ENCODE results near the gene ANTKMT.

The ANTKMT gene

GRCh38 chr16:766008-766819, 45.3 kb downstream of the ANTKMT start:
- no peak for DNase-seq

GRCh38 chr16:766820-767640, 46.1 kb downstream of the ANTKMT start:
- no peak for DNase-seq

DNA sequence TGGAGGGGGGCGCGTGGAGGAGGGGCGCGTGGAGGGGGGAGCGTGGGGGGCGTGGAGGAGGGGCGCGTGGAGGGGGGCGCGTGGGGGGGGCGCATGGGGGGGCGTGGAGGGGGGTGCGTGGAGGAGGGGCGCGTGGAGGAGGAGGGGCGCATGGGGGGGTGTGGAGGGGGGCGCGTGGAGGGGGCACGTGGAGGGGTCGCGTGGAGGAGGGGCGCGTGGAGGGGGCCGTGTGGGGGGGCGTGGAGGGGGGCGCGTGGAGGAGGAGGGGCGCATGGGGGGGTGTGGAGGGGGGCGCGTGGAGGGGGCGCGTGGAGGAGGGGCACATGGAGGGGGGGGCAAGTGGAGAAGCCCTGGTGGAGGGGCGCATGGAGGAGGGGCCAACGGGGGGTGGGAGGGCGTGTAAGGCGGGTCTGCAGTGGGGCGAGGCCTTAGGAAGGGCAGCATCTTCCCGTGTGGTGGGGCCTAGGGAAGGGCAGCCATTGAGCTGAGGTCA, 46.8 kb downstream of the ANTKMT start:
- DNase-seq, result no peak

GRCh38 chr16:768428-768827, 47.5 kb downstream of the ANTKMT start:
- DNase-seq, result no peak

- DNase-seq, result no peak
Measured at GRCh38 chr16:769184-769784, 48.3 kb downstream of the ANTKMT start.

GRCh38 chr16:769934-770333, 49.0 kb downstream of the ANTKMT start:
- DNase-seq, result no peak

DNA sequence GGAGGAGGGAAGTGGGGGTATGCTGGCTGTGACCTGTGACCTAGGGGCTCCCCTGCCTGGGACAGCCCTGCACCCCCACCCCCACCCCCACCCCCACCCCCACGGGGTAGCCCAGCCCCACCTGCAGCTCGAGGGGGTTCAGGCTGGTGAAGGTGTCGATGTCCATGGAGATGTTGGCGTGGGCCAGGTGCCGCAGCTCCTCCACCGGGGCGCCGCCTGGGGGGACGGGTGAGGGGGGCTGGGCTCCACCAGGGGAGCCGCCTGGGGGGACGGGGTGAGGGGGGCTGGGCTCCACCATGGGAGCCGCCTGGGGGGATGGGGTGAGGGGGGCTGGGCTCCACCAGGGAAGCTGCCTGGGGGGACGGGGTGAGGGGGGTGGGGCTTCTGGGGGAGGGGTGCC, 49.5 kb downstream of the ANTKMT start:
- no peak for DNase-seq

Measured in NCI-H446 treated with DMSO at 0.1 percent for 48 hours (cell line).